SK-N-SH (cell line): Measurements from ENCODE around the gene ZNF610.

Experiments used
- CHD2 ChIP-seq: fragments of 150-350 bp; IDR thresholded peaks from 2 replicates; pipeline ENCODE4 v1.6.1; 2018; ENCODE audit warnings: low read length; ENCODE audit not compliant: partially characterized antibody
- EP300 ChIP-seq, 2 experiments: IDR thresholded peaks; 2 replicates each; pipeline versions ENCODE4 v1.4.0 to v1.6.1; 2012; ENCODE audit warnings: borderline replicate concordance in 1 of 2, low read depth in 1 of 2, low read length in 1 of 2
- EZH2phosphoT487 ChIP-seq: fragments of 200-600 bp; sonication (generic); IDR thresholded peaks from 2 replicates; pipeline ENCODE4 v1.6.1; 2017; ENCODE audit warnings: low read depth, mixed run types, mild to moderate bottlenecking, antibody characterized with exemption, moderate library complexity, borderline replicate concordance
- FOXM1 ChIP-seq: IDR thresholded peaks from 2 replicates; pipeline ENCODE4 v1.4.0; 2012; ENCODE audit warnings: low read depth, mild to moderate bottlenecking
- GABPA ChIP-seq: IDR thresholded peaks from 2 replicates; pipeline ENCODE4 v1.4.0; 2012; ENCODE audit warnings: low read depth, mild to moderate bottlenecking
- POLR2AphosphoS5 ChIP-seq: IDR thresholded peaks from 2 replicates; pipeline ENCODE4 v1.6.1; 2012; ENCODE audit warnings: low read depth, low read length
- RAD21 ChIP-seq: IDR thresholded peaks from 2 replicates; pipeline ENCODE4 v1.6.1; 2012; ENCODE audit warnings: mild to moderate bottlenecking, low read length
- TAF1 ChIP-seq: IDR thresholded peaks from 2 replicates; pipeline ENCODE4 v1.6.1; 2012; ENCODE audit warnings: low read depth, mild to moderate bottlenecking, low read length, moderate library complexity, borderline replicate concordance
- TF ChIP-seq, protein P1 (sequence below): fragments of 200-600 bp; sonication (generic); IDR thresholded peaks from 2 replicates; pipeline ENCODE4 v1.6.1; 2017; ENCODE audit warnings: antibody characterized with exemption, mild to moderate bottlenecking, moderate library complexity
- TF ChIP-seq, protein P2 (sequence below): IDR thresholded peaks from 2 replicates; pipeline ENCODE4 v1.4.0; 2012; ENCODE audit warnings: low read depth

DNA sequence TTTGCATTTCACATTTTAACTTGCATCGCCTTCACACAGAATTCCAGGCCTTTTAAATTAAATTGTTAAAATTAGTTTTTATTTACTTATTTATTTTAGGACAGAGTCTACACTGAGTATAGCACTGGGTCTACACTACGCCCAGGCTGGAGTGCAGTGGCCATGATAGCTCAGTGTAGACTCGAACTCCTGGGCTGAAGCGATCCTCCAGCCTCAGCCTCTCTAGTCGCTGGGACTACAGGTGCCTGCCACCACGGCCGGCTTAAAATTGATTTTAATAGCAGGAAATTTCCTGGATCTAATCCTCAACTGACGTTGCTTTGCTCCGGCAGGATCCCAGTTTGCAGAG lies 301 bp upstream of the ZNF610 start:
- TF ChIP-seq, protein P1, sequence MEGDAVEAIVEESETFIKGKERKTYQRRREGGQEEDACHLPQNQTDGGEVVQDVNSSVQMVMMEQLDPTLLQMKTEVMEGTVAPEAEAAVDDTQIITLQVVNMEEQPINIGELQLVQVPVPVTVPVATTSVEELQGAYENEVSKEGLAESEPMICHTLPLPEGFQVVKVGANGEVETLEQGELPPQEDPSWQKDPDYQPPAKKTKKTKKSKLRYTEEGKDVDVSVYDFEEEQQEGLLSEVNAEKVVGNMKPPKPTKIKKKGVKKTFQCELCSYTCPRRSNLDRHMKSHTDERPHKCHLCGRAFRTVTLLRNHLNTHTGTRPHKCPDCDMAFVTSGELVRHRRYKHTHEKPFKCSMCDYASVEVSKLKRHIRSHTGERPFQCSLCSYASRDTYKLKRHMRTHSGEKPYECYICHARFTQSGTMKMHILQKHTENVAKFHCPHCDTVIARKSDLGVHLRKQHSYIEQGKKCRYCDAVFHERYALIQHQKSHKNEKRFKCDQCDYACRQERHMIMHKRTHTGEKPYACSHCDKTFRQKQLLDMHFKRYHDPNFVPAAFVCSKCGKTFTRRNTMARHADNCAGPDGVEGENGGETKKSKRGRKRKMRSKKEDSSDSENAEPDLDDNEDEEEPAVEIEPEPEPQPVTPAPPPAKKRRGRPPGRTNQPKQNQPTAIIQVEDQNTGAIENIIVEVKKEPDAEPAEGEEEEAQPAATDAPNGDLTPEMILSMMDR, result no peak
- TF ChIP-seq POLR2AphosphoS5 (no peak), EZH2phosphoT487 (no peak), FOXM1 (no peak), EP300 (IDR thresholded peaks at IDR 0.05; ENCODE audit: borderline replicate concordance in 1 of 2, low read depth in 1 of 2, low read length in 1 of 2) (no peak), RAD21 (no peak), GABPA (no peak), CHD2 (no peak), TAF1 (no peak)
- TF ChIP-seq, protein P2, sequence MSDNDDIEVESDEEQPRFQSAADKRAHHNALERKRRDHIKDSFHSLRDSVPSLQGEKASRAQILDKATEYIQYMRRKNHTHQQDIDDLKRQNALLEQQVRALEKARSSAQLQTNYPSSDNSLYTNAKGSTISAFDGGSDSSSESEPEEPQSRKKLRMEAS, result no peak
